ENCODE measurements around the gene SPNS1.

GRCh38 chr16:29009838-29010166, 35.2 kb downstream of the SPNS1 start:
- TF ChIP-seq CTCF (IDR thresholded peaks at IDR 0.05) (no peak), EP300 (IDR thresholded peaks at IDR 0.05; ENCODE audit: low read depth) (no peak), POLR2A (IDR thresholded peaks at IDR 0.05) (no peak), POLR2AphosphoS5 (IDR thresholded peaks at IDR 0.05) (no peak)
